NCI-H2227 treated with DMSO at 0.1 percent for 48 hours (cell line): Measurements from ENCODE around the gene HMG20B.
"Not testable (repeated sequence)": the region's sequence is repeated elsewhere in the genome, so short reads cannot be mapped to it uniquely, and the experiment has no call there.

Experiments used
- DNase-seq: peaks from one replicate; lab custom pipeline; 2025; lab: John Stamatoyannopoulos, UW

Gene HMG20B

GRCh38 chr19:3584036-3584802 lies 11.5 kb downstream of the HMG20B start:
- not testable (repeated sequence) for DNase-seq

- DNase-seq: no peak
Measured at GRCh38 chr19:3585301-3586126, 12.8 kb downstream of the HMG20B start, which contains the start of gene GIPC3. Gene GIPC3 (plus strand): TSS chr19:3585478. CDS start chr19:3585598, 120 bp downstream.

GRCh38 chr19:3586127-3586626 lies 13.4 kb downstream of the HMG20B start:
- DNase-seq: no peak

- DNase-seq: no peak
Measured at GRCh38 chr19:3586707-3587346, 14.1 kb downstream of the HMG20B start.

- no peak for DNase-seq
Measured at GRCh38 chr19:3589439-3589838, 16.7 kb downstream of the HMG20B start.

GRCh38 chr19:3589949-3590348 lies 17.2 kb downstream of the HMG20B start:
- DNase-seq: no peak

GRCh38 chr19:3590991-3591659 lies 18.4 kb downstream of the HMG20B start:
- no peak for DNase-seq

- no peak for DNase-seq
Measured at GRCh38 chr19:3591876-3592613, 19.3 kb downstream of the HMG20B start.

- DNase-seq: no peak
Measured at GRCh38 chr19:3593156-3593555, 20.4 kb downstream of the HMG20B start.

- DNase-seq: no peak
Measured at GRCh38 chr19:3595521-3596061, 22.8 kb downstream of the HMG20B start.

GRCh38 chr19:3599776-3600187 lies 27.0 kb downstream of the HMG20B start:
- DNase-seq: no peak

GRCh38 chr19:3601021-3601420 lies 28.3 kb downstream of the HMG20B start:
- no peak for DNase-seq

- DNase-seq: no peak
Measured at GRCh38 chr19:3603121-3603811, 30.5 kb downstream of the HMG20B start.

GRCh38 chr19:3604227-3604986 lies 31.7 kb downstream of the HMG20B start:
- no peak for DNase-seq

- no peak for DNase-seq
Measured at GRCh38 chr19:3604987-3605343, 32.2 kb downstream of the HMG20B start.

GRCh38 chr19:3605361-3605760 lies 32.6 kb downstream of the HMG20B start:
- DNase-seq: no peak

- no peak for DNase-seq
Measured at GRCh38 chr19:3605770-3606169, 33.0 kb downstream of the HMG20B start.

- no peak for DNase-seq
Measured at GRCh38 chr19:3606174-3606689, 33.5 kb downstream of the HMG20B start.

- no peak for DNase-seq
Measured at GRCh38 chr19:3606690-3607289, 34.0 kb downstream of the HMG20B start, which contains the start of gene TBXA2R. Gene TBXA2R (minus strand): TSS chr19:3606875. CDS start chr19:3600634, 6,241 bp downstream.
